Stimulated activated CD4-positive, alpha-beta T cell treated with anti-CD3 and anti-CD28 coated beads, TNF-alpha, amount 100 ng/mL, for 24 hours (primary cell): ENCODE data around the gene USP7.
"Not testable (repeated sequence)": the region's sequence is repeated elsewhere in the genome, so short reads cannot be mapped to it uniquely, and the experiment has no call there.

Source experiments
- DNase-seq, 3 experiments: peaks; one replicate each; pipeline ENCODE4 v3.0.0-alpha.2; 2020; ENCODE audit warnings: low read depth in 3 of 3

Gene USP7

DNA sequence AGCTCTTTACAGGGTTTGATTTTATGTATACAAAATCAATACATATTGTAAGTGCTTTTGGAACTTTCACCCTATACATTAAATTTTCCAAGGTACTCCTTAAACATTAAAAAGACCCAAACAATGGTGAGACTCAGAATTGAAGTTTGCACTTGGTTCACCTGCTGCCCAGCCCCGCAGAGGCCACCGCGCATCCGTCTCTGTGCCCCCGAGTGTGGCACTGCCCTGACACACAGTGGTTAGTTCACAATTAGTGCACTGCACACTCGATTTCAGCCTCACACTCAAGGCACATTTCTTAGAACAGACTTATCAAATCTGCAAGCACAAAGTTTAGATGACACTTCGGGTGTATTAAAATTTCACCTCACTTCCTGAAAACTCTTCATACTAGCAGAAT, 38.3 kb downstream of the USP7 start:
- no peak for DNase-seq

DNA sequence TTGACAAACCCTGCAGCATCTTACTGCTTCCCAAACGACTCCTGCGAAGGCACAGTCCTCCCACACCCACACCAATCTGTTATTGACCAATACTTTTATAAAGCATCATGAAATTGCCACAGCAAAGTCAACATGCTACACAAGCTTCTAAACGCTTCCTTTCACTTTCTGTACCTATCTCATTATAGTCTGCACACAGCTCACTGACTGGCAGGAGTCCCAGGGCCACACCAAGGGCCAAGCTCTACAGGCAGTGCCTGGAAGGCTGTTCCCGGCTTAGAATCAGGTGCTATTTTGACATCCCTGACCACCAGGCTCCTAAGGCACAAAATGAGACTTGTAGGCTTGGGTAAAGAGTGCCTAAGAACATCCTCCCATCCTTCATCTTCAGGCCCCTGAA, 39.5 kb downstream of the USP7 start:
- no peak for DNase-seq

DNA sequence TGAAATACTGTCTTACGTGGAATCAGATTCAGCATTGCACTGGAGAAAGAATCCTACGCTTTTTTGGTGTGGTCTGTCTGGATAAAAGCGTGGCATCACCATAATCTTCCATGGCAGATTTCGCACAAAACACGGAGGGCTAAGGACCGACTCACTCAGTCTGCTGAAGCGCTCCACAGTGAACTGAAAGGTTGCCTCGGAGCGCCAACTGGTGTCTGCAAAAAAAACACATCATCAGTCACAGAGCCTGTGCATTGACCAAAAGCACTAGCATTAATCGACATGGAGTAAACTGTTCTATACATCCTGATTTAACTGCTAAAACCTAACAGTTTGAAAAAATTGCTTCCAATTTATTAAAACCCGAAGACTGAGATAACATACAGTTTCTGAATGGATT, 40.5 kb downstream of the USP7 start:
- DNase-seq = no peak

DNA sequence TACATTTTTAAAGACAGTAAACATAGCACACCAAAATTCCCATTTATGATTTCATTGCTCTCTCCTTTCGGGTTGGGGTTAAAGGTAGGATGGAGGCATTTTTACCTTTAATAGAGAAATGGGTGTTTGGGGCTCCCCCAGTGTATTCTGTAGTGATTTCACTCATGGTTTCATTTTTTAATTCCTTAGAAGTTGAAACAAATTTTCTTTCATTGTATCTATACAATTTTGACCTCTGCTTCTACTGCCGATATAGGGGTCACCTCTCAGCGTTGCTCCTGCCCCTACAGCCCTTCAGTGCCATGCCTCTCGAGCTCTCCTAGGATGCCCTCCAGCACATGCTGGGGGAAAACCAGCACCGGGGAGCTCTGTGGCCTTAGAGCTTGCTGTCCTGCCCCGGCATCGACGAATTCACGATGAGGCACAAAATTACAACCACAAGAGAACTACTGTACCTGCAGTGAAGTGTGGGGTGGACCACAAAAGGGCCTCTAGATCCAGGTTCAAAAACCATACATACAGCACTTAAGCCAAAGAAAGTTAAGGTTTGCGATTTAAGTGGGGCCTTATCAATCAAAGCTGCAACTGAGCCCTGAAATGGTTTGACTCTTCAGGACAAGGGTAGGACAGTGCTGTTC, 42.2 kb downstream of the USP7 start:
- DNase-seq = no peak

DNA sequence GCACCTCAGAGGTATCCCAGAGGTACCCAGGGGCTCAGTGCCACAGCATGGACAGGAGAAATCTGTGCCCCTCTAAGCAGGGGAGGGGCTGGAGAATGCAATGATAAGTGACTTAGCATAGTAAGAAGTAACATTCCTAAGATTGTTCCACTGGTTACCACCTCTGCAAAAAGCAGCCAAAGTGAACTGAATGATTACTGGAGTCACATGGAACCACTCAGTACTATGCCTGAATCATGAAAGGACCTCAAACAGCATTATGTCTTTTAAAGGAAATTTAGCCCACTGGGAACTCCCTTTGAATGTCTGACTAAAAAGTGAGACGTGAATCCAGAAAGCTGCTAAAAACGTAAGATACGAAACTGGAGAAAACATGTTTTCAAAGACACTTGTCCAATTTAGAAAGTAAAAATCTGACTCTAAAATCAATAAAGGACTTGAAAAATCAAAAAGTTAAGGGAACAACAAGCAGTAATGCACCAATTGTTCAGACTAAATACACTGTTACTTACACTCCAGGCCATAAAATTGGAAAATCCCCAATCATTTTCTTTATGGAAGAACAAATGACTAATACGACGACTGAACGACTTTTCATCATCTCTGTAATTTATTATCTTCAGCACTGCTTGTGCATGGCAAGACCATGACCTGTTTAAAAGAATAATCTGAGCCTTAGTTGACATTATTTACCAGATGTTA, 42.9 kb downstream of the USP7 start:
- no peak for DNase-seq

DNA sequence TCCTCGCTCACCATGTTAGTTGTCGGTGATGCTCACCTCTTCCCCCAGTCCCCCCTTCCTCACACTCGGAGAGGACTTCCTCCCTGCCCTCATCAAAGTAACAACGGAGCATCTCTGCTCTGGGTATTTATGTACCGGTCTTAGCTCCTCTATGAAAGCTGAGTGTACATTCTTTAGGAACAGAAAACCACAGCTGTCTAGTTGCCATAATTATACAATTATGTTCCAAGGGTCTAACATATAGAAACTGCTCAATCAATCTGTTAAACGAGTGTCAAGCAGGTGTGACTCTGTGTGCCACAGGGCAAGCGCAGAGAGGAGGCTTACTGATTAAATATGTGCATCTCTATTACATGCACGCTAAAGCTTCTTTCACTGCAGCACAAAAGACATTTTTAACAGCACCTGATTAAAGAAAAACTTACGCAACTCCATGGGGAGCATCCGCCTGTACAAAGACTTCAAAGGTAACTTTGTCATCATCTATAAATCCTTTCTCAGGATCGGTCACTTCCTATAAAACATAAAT, 43.7 kb downstream of the USP7 start:
- DNase-seq = no peak

DNA sequence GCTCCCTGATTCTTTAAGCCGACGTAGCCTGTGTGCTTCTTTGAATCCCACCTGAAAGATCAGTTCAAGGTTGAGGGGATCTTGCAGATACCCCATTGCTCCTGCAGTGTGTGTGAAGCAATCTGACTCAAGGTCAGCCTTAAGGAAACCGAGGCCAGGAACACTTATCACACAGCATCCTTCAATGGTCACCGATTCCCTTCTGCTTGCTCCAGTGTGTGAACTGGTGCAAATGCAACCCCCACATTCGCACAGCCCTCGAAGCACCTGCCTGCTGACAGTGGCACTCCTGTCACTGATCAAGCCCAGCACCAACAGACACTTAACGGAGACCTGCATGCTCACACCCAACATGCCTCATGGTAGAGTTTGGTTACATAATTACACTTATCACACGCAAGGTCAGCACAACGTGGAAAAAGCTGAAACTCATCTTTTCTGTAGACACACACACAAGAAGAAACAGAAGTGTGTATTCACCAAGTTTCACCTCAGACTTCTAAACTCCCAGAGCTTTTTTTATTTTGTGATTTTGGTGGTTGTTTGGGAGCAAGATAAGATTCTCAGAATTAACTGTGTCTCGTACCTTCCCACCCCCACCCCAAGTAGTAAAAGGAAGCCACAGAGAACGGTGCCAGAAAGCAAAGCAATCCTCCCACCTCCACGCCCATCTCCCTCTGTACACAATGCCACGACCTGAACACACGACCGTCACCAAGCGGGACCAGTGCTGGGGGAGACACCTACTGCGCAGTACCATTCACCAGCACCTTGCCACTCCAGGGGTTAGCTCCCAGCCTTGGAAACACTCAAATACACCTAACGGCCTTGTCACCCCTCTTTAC, 44.4 kb downstream of the USP7 start:
- no peak for DNase-seq

DNA sequence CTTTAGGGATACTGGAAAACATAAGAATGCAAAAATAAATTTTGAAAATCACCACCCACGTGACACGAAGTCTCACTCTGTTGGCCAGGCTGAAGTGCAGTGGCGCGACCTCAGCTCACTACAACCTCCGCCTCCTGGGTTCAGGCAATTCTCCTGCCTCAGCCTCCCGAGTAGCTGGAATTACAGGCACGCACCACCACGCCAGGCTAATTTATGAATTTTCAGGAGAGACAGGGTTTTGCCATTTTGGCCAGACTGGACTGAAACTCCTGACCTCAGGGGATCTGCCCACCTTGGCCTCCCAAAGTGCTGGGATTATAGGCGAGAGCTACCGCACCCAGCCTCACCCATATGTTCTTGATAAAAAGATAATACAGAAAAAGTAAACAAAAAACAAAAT, 46.4 kb downstream of the USP7 start:
- DNase-seq = not testable (repeated sequence)

DNA sequence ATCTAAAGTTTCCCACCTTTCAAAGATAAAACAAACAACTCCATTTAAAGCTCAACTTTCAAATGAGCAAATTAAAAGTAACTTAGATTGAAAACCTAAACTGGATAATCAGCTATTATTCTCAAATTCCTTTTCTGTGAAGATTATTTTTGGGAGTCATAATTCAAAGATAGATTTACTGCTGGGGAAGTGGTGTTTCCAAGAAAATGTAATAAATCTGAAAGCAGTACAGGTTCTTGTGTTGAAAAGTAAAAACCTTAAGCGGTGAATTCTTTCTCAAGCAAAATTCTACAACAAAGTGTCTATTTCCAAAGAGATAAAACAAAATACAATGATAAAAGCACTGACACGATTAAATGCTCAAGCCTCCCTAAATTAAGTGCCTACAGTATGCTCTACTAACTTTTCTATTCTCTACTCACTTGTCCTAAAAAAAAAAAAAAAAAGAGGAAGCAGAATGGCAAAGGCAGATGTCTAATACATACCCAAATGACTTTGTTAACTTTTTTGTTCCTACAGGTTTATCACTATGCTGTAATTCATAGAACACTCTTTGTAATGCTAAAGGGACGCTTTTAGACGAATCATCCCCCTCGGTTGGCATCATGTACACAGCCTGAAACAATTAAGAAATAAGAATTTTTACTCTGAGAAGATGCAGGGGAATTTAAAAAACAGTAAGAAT, 47.0 kb downstream of the USP7 start:
- no peak for DNase-seq

DNA sequence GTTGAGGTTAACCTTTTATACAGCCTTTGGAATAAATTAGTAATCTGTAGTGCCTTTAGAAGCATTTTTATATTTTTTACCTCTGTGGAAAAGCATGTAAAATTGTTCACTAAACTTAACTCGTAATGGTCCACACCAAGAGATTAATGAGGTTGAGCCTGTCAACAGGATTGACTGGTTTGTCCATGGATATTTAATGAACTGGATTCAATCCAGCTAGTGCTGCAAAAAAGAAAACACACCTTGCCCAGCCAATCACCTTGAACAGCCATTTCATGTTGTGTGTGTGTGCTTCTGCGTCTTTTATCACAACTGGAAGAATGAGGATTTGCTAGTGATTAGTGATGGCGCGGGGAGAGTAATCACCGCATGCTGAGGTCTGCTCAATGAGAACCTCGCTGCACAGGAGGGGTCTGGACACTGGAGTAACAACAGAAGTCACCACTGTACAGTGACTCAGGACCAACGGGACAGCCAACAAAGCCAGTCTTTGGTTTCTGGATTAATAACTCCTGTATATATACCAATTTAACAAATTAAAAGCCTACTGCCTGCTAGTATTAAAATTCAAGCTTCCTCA, 47.9 kb downstream of the USP7 start:
- DNase-seq = no peak

DNA sequence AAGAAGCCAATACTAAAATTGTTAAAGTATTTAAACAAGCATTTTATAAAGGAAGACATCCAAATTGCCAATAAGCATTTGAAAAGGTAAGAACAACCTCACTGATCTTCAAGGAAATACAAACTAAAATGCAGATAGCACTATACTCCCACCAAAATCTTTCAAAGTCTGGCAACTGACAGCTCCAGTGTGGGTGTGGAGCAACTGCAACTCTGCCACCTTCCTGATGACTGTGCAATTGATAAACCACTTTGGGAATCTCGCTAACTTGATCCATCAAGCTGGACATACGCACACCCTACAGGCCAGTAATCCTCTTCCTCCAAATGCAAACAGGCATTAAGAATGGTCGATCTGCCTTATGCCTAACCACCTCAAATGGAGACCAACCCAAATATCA, 49.6 kb downstream of the USP7 start:
- no peak for DNase-seq

DNA sequence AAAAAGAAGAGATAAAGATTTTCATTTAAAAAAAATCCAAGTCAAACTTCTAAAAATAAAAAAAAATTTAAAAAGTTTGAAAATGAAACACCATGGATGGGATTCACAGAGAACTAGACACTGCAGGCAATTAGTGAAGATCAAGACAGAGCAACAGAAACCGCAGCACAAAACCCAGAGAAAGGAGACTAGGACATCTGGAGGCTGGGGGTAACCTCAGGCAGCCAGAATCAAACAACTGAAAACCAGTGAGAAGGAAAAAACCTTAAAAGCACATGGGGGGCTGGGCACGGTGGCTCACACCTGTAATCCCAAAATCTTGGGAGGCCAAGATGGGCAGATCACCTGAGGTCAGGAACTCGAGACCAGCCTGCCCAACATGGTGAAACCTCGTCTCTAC, 50.9 kb downstream of the USP7 start:
- DNase-seq = no peak

DNA sequence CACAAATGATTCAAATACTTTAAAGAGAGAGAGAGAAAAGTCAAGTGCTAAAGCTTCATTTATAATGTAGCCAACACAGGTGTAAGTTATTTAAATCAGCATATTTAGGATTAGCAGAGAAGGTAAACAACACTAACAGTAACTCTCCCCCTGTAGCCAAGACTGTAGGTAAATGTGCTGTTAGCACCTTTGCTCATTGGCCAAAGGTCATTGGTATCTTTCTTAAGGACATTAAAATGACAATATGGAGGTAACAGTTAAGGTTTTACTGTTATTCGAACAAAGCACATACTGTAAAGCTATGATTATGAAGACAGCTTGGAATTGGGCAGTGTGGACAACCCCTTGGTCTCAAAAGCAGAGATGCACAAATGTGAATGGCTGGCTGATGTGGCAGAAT, 52.9 kb downstream of the USP7 start:
- no peak for DNase-seq

DNA sequence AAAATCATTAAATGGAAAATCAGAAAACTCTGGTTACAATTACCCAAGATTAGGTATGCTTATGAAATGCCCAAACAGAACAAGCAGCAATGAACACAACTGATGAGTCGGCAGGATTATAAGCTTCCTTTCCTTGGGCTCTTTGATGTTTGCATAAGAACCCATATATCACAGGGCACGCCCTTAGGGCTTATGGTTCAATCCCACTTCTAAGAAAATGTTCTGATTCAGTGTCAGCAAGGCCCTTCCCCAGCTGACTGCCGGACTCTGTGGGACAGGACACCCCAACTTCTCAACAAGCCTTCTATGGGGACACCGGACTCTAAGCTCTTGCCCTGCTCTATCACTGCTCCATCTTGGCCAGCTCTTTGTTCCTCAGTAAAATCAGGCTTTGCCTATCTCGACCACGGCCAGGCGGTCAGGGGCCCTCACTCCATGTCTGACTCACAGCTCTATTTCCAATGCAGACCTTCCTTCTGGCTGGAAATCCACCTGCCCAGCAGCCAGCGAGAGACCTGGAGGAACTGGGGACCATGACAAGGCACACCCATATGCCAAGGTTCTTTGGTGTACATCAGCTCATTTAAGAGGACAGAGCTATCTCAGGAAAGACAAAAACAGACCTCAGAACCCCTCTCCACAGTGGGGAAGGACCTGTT, 54.8 kb downstream of the USP7 start:
- no peak for DNase-seq

DNA sequence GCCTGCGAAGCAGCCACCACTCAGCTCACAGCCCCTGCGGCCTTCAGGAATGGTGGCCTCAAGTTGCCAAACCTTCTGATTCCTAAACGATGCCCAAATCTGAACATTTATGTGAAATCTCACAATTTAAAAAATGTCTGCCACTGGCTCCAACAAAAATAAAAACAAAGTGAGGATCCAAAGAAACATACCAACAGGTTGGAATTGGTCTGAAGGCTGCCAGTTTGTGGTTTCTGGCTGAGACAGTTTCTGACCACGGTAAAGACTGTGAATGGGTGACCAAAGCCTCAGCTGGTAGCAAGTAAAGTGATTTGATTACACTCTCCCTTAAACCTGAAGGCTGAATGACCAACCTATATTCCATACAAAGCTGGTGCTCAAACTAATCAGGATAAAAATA, 56.6 kb downstream of the USP7 start:
- no peak for DNase-seq

DNA sequence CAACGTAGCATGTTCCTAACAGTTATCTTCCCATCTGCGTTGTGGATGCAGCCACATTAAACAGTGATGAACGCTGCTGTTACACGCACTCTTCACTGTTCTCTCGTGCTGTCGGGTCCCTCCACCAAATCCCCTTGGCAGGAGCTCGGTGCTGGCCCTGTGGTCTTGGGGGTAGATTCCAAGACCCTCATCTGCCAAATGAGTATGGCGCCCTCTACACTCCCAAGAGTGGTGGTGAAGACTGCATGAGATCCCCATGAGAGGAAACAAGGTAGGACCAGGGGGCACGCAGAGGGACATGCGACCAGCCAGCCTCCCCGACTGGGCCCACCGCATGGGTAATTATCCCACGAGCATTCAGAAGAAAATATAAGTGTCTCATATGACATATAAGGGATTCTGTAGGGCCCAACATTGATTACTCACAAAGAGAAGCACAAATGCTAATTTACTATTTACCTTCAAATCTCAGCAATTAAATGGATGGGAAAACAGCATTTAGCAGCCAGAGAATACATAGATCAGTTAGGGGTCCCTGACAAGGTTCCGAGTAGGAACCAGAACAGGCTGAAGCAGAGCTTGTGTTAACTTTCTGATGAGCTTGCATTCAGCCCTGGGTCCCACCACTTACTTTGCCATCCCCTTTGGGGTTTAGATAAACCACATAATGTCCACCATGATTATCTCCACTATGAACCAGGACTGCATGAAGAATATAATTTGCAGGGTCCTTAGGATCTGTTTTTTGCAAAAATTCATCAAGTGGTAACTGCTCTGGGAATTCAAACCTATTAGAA, 57.7 kb downstream of the USP7 start:
- no peak for DNase-seq

DNA sequence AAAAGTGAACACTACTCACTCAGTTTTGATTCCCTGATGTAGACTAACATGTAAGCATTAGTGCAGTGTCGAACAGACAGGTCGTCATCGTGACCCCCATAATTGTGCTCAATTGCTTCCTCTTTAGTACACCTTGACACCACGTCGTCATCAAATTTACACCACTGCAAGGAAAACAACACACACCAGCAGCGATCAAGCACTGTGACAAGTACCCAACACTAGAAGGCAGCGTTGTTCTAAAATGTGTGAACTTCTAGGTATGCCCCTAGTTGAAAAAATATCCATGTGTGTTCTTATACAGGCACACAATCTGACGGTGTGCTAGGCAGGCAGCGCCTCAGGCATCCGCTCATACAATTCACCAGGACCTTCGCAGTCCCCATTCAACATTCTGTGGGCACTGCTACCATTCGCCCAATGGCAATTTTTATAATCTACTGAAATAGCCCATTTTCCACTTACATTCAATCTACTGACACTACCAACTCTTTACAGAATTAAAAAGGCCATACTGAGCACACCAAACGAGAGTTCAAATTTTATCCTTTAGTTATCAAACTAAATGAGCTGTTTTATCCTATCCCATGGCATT, 58.4 kb downstream of the USP7 start:
- no peak for DNase-seq

DNA sequence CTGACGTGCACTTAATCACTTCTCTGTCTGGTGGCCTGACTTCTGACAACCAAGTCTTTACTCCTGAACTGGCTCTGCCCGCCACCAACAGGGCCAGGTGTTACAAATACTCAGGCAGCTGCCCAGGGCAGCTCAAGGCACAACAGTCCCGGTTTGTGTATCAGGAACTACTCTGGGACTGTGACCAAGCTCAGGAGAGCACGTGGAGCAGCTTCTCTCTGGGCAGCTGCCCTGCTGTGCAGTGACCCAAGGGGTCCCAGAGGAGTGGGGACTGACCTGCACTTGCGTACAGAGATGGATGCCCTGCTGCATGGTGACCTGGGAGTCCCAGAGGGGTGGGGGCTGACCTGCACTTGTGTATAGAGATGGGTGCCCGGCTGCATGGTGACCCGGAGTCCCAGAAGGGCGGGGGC, 59.7 kb downstream of the USP7 start:
- DNase-seq = no peak

DNA sequence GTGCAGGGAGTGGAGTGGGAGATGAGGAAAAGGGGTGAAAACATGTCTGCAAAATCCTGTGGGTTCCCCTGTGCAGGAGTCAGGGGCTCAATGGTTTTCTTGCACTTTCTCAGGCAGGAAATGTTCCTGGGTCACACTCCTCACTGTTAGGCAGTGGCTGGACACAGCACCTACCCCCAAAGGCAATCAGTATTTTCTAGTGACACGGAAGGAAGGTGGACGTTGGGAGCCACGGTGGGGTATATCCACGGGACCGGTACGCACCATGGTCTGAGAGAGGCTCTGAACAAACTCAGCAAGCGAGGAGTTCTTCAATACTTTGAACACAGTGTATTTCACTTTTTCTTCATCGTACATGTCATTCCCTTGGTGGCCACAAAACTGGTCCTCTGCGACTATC, 60.7 kb downstream of the USP7 start:
- DNase-seq = no peak

DNA sequence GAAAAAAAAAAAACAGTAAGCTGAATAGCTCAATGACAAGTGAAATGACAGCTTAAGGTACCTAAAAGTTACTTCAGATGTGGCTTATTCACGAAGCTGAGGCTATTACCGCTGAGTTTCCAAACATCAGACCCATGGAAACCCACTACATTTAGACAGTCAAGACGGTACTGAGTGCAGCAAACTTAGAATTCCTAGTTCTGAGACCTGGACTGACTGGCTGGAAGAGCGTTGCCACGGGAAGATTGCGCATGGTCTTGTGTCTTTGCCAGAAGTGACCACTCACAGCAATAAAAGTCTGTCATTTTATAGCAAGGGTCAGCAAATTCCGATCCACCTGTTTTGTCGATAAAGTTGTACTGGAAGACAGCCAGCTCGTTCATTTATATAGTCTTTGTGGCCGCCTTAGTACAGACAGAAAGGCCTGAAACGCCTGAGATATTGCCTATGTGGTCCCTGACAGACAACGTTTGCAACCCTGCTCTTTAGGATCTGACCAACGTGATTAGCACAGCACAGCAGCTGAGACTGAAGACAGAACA, 62.3 kb downstream of the USP7 start:
- DNase-seq = no peak
